HL-60 (cell line): ENCODE data around the gene ECE2.

ENCODE experiments used
- DNase-seq, 2 experiments: peaks; one replicate each; pipeline ENCODE4 v3.0.0-alpha.2; 2010 to 2020; ENCODE audit warnings: low read depth in 1 of 2, low spot score in 1 of 2
- H3K27ac ChIP-seq: fragments of 250-450 bp; sonication (Bioruptor Pico); replicated peaks from 2 replicates; pipeline ENCODE4 v1.5.1; 2020; ENCODE audit warnings: mild to moderate bottlenecking, moderate library complexity
- H3K27me3 ChIP-seq: fragments of 250-450 bp; sonication (Bioruptor Pico); 2 replicates; pipeline ENCODE4 v1.5.1; 2021; ENCODE audit warnings: mild to moderate bottlenecking, moderate library complexity; ENCODE audit not compliant: insufficient read depth, poor library complexity, severe bottlenecking
- H3K4me3 ChIP-seq: replicated peaks from 2 replicates; pipeline ENCODE4 v1.5.1; 2011; ENCODE audit warnings: mild to moderate bottlenecking, control low read depth, low read length; ENCODE audit not compliant: insufficient read depth
- GABPA ChIP-seq: IDR thresholded peaks from 2 replicates; pipeline ENCODE4 v1.6.1; 2012; ENCODE audit warnings: low read depth
- POLR2AphosphoS5 ChIP-seq: IDR thresholded peaks from 2 replicates; pipeline ENCODE4 v1.6.1; 2012; ENCODE audit warnings: low read depth
- REST ChIP-seq: IDR thresholded peaks from 2 replicates; pipeline ENCODE4 v1.6.1; 2012; ENCODE audit warnings: low read depth; ENCODE audit not compliant: insufficient replicate concordance
- SPI1 ChIP-seq: IDR thresholded peaks from 2 replicates; pipeline ENCODE4 v1.6.1; 2012; ENCODE audit warnings: low read depth, mild to moderate bottlenecking, borderline replicate concordance
- TF ChIP-seq, protein P1 (sequence below): IDR thresholded peaks from one replicate; pipeline ENCODE4 v1.5.1; 2011; ENCODE audit warnings: low read length, control low read depth, inconsistent platforms; ENCODE audit not compliant: insufficient read depth

ECE2 gene

GRCh38 chr3:184237211-184237610 is 38.6 kb upstream of the ECE2 start:
- no peak overlapping the region for H3K4me3 ChIP-seq
- H3K27me3 ChIP-seq, result peaks cover 5% of the 10 kb centered on the region
- DNase-seq, result no peak
- no peak for TF ChIP-seq REST
- TF ChIP-seq, protein P1, sequence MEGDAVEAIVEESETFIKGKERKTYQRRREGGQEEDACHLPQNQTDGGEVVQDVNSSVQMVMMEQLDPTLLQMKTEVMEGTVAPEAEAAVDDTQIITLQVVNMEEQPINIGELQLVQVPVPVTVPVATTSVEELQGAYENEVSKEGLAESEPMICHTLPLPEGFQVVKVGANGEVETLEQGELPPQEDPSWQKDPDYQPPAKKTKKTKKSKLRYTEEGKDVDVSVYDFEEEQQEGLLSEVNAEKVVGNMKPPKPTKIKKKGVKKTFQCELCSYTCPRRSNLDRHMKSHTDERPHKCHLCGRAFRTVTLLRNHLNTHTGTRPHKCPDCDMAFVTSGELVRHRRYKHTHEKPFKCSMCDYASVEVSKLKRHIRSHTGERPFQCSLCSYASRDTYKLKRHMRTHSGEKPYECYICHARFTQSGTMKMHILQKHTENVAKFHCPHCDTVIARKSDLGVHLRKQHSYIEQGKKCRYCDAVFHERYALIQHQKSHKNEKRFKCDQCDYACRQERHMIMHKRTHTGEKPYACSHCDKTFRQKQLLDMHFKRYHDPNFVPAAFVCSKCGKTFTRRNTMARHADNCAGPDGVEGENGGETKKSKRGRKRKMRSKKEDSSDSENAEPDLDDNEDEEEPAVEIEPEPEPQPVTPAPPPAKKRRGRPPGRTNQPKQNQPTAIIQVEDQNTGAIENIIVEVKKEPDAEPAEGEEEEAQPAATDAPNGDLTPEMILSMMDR, result no peak
- TF ChIP-seq POLR2AphosphoS5, result no peak
- TF ChIP-seq SPI1, result no peak
- no peak for TF ChIP-seq GABPA
- H3K27ac ChIP-seq, result no peak overlapping the region

- Histone ChIP-seq H3K27ac (no peak overlapping the region), H3K27me3 (peaks cover under 1% of the 10 kb centered on the region), H3K4me3 (no peak overlapping the region)
- TF ChIP-seq REST (no peak), POLR2AphosphoS5 (no peak), GABPA (no peak), SPI1 (no peak)
- TF ChIP-seq, protein P1, result no peak
- no peak for DNase-seq
Measured at GRCh38 chr3:184237807-184238206, 38.0 kb upstream of the ECE2 start.

- TF ChIP-seq REST, result no peak
- TF ChIP-seq POLR2AphosphoS5, result no peak
- no peak overlapping the region for H3K4me3 ChIP-seq
- DNase-seq, result no peak
- H3K27ac ChIP-seq, result no peak overlapping the region
- no peaks in the 10 kb centered on the region for H3K27me3 ChIP-seq
Measured at GRCh38 chr3:184238246-184238818, 37.5 kb upstream of the ECE2 start.
